Measurements from ENCODE around the gene IFNA7.
"Not testable (repeated sequence)": the region's sequence is repeated elsewhere in the genome, so short reads cannot be mapped to it uniquely, and the experiment has no call there.

The IFNA7 gene

DNA sequence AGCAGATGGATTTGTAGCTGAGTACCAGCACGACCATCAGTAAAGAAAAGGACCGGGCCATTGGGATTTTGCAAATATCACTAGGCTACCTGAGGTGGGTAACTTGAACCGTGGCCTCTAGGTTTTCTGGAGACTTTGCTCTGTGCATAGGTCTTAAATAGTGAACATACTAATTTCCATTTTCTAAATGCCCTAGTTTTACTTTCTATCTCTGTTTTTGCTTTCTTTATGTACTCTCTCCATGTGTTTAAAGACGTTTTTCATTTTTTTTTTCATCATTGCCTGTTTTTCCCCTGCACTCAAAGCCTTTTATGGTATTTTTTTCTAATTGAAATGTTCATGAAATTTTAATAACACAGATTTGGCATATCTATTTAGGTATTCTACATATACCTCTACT is at the start of gene IFNA7:
TSS of gene IFNA7 (minus strand) at position 101 of the 400 bp plus-strand sequence. CDS start at position 61, 40 bp downstream.
- not testable (repeated sequence) for FAIRE-seq

DNA sequence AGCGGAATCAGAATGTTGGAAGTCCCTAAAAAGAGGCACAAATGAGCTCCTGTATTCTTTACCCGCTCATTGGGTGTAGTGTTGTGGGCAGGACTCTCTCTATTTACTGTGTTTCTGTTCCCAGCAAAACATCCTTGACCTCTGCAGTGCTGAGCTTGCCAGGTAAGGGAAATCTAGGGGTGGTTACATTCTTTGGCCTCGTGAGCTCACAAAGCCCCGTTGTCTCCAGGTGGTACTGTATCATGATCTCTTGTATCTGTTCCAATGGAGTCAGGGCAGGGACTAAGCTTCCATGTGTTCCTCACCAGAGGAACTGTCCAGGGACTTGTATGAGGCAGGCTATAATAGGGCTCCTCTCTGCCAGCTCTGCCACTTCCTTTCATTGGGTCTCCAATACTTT is 49.6 kb upstream of the IFNA7 start:
- FAIRE-seq: no peak

DNA sequence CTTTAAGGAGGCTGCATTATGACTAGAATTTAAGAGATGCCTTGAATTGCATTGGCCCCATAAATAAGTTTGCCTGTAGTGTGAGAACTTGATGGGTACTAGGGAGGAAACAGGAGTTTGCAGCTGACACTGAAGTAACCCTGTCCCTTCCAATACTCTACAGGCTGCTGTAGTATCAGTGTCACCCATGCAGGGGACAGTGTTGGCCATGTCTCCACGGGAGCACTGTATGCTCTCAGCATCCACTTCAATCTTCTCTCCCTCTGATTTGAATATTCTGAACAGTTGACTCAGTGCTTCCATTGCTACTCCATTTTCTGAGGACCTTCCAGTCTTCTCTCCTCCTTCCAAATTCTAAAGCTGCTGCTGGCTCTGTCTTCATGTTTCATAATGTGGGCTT is 49.2 kb upstream of the IFNA7 start:
- FAIRE-seq: no peak

DNA sequence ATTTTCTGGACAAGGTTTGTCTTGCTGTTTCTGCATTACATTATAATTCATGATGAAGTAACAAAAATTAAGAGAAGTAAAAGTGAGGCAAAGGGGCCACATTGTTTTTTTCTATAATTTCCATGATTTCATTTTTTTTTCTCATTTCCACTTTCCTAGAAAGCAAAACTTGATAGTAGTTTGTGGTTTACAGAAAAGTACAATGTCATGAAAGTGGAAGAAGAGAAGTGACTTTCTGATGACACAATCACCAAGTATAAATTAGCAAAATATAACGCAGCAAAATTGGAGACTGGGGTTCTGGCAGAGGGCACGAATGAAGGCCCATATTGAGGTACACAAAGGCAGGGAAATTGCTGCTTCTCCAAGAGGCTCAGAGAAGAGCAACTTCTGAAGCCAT is 42.8 kb upstream of the IFNA7 start:
- no peak for FAIRE-seq

DNA sequence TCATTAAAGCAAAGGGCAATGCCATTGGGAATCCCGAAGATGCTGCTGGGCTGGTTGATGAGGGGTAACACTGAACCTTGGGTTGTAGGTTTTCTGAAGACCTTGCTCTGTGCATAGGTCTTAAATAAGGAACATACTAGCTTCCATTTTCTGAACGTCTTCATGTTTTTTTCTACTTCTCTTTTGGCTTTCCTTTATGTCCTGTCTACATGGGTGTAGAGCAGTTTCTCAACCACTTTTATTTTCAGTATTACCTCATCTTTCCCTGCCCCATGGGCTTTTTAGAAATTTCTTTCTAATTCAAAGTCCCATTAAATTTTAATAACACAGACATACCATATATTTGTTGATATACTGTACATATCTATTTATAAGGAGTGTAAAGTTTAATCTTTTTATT is 37.9 kb upstream of the IFNA7 start, which contains the start of gene IFNA14:
TSS of gene IFNA14 (minus strand) at position 95 of the 400 bp plus-strand sequence. CDS start at position 25, 70 bp downstream.
- no peak for FAIRE-seq

DNA sequence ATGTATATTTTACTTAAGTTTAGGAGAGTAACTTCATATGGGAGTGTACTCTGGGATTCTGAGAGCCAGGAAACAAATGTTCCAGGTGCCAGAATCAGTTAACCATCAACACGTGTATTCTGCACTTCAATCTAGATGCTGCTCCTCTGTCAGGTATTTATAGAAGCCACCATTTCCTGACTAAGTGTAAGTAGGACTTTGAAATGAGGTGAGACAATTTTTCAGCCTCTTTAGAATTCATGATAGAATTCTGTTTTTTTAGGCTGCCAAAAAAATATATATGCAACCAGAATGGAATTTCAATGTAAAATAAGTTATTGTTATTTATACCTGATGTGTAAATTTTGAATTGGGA is 34.3 kb upstream of the IFNA7 start:
- not testable (repeated sequence) for FAIRE-seq

DNA sequence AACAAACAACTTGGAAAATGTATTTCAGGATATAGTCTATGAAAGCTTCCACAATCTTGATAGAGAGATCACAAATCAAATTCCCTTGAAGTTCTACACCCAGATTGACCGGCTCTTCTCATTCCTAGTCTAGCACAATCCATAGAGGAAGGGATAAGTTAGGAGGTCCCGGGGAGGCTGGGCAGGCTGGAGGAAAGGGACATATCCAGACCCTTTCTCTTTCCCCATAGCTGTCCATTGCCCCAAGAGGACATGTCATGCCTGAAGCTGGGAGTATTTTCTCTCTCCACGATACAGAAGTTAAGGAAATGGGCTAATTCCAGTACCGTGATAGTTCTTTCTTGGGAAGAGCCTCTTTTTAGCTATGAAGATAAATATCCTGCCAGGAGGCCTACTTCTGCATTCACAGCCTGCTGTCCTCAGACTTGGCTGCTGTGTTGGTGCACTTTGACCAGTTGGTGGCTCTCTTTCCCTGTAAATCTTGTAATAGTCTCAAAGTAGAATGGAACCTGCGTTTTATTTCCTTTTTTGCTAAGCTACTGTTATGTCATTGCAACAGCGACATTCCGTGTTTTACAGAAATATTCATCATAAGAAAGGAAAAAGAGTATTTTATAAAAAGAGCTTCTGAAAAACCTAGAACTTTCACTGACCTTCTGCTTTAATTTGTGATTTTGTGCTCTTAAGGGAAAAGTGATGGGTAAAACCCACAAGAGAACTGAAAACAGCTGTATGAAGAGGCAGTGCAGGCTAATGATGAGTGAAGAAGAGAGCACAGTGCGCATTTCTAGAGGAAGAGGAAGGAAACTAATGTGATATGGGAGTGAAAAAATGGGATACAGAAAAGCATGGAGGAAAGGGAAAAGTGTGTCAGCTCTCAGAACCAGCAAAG is 33.7 kb upstream of the IFNA7 start:
- not testable (repeated sequence) for FAIRE-seq

DNA sequence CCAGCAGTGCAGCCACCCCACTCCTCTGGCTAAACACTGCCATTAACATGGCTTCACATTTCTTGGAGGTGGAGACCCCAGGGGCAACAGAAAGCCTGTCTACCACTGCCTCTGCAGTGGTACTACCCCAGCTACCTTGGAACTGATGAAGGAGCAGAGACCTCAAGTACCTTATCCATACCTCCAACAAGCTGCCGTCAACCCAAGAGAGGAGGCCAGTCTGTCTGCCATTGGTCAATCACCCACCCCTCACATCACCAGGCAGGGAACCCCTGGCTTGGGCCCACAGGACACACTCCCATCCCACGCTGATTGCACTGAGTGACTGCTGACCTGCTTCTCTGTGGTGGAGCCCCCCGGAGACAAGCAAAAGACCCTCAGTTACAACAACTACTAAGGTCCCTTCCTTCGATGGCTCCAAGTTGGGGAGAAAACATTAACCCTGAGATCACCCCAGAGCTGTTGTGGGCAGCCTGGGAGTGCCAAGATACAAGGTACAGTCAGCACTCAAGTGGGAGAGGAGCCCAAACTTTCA is 32.2 kb upstream of the IFNA7 start:
- FAIRE-seq: no peak

DNA sequence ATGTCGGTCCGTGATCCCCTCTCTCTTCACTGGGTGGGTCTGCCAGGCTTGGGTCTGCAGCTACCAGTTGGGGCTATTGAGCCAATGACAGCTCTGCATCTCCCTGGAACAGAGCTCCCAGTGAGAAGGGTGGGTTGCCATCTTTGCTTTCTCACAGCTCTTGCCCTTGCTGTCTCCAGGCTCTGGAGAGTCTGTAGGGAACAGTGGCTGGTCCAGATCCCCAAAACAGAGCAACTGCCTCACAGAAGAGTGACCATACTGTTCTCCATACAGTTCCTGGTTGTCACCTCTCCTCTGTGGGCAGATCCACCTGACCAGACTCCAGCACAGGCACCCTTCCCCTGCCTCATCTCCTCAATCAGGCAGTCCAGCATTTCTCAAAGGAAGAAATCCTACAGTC is 31.3 kb upstream of the IFNA7 start:
- FAIRE-seq: no peak

DNA sequence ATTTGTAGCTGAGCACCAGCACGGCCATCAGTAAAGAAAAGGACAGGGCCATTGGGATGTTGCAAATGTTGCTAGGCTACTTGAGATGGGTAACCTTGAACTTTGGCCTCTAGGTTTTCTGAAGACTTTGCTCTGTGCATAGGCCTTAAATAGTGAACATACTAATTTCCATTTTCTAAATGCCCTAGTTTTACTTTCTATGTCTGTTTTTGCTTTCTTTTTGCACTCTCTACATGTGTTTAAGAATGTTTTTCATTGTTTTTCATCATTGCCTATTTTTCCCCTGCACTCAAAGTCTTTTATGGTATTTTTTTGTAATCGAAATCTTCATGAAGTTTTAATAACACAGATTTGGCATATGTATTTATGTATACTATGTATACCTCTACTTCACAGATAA is 26.1 kb upstream of the IFNA7 start, which contains the start of gene IFNA17:
TSS of gene IFNA17 (minus strand) at position 101 of the 400 bp plus-strand sequence. CDS start at position 52, 49 bp downstream.
- no peak for FAIRE-seq

DNA sequence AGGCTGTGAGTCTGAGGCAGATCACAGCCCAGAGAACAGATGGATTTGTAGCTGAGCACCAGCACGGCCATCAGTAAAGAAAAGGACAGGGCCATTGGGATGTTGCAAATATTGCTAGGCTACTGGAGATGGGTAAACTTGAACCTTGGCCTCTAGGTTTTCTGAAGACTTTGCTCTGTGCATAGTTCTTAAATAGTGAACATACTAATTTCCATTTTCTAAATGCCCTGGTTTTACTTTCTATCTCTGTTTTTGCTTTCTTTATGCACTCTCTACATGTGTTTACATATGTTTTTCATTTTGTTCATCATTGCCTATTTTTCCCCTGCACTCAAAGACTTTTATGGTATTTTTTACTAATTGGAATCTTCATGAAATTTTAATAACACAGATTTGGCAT is 15.2 kb upstream of the IFNA7 start, which contains the start of gene IFNA16:
TSS of gene IFNA16 (minus strand) at position 101 of the 400 bp plus-strand sequence. CDS start at position 95, 6 bp downstream.
- FAIRE-seq: not testable (repeated sequence)

DNA sequence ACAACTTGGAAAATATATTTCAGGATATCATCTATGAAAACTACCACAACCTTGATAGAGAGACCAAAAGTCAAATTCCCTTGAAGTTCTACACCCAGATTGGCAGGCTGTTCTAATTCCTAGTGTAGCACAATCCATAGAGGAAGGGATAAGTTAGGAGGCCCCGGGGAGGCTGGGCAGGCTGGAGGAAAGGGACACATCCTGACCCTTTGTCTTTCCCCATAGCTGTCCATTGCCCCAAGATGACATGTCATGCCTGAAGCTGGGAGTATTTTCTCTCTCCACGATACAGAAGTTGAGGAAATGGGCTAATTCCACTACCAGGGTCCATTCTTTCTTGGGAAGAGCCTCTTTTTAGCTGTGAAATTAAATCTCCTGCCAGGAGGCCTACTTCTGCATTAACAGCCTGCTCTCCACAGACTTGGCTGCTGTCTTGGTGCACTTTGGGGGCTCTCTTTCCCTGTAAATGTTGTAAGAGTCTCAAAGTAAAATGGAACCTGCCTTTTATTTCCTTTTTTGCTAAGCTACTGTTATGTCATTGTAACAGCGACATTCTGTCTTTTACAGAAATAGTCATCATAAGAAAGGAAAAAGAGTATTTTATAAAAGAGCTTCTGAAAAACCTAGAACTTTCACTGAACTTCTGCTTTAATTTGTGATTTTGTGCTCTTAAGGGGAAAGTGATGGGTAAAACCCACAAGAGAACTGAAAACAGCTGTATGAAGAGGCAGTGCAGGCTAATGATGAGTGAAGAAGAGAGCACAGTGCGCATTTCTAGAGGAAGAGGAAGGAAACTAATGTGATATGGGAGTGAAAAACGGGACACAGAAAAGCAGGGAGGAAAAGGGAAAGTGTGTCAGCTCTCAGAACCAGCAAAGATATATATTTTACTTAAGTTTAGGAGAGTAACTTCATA is 11.7 kb upstream of the IFNA7 start:
- not testable (repeated sequence) for FAIRE-seq

DNA sequence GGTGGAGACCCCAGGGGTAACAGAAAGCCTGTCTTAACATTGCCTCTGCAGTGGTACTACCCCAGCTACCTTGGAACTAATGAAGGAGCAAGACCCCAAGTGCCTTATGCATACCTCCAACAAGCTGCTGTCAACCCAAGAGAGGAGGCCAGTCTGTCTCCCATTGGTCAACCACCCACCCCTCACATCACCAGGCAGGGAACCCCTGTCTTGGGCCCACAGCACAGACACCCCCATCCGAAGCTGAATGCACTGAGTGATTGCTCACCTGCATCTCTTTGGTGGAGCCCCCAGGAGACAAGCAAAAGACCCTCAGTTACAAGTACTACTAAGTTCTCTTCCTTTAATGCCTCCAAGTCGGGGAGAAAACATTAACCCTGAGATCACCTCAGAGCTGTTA is 10.2 kb upstream of the IFNA7 start:
- not testable (repeated sequence) for FAIRE-seq

DNA sequence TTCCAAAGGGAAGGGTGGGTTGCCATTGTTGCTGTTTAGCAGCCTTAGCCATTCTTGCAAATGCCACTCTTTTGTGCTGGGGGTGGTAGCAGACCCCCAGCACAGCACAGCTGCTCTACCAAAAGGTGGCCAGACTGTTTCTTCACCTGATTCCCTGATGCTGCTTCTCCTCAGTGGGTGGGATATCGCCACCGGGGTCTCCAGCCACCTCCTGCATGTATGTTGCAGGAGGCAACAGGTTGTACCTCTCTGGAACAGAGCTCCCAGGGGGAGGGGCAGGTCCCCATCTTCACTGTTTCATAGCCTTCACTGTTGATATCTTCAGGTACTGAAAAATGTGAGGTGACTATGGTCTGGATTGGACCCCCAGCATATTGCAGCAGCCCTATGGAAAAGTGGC is 8.8 kb upstream of the IFNA7 start:
- not testable (repeated sequence) for FAIRE-seq

DNA sequence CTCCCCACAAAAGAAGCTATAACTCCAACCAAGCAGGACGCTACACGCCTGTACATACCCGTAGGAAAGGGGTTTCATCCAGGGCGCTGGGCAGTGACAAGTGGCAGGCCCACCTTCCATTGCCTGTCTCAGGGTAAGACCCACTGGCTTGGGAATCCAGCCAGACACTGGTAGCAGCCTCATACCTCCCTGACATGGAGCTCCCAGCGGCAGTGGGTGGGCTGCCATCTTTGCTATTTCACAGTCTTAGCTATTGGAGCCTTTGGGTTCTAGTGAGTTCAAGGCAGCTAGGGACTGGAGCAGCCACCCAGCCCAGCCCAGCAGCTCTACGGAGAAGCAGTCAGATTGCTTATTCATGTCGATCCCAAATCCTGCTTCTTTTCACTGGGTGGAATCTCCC is 8.3 kb upstream of the IFNA7 start:
- no peak for FAIRE-seq

DNA sequence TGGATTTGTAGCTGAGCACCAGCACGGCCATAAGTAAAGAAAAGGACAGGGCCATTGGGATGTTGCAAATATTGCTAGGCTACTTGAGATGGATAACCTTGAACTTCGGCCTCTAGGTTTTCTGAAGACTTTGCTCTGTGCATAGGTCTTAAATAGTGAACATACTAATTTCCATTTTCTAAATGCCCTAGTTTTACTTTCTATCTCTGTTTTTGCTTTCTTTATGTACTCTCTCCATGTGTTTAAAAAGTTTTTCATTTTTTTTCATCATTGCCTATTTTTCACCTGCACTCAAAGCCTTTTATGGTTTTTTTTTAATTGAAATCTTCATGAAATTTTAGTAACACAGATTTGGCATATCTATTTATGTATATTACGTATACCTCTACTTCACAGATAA is 5.0 kb upstream of the IFNA7 start, which contains the start of gene IFNA10:
TSS of gene IFNA10 (minus strand) at position 101 of the 400 bp plus-strand sequence. CDS start at position 55, 46 bp downstream.
- FAIRE-seq: not testable (repeated sequence)

DNA sequence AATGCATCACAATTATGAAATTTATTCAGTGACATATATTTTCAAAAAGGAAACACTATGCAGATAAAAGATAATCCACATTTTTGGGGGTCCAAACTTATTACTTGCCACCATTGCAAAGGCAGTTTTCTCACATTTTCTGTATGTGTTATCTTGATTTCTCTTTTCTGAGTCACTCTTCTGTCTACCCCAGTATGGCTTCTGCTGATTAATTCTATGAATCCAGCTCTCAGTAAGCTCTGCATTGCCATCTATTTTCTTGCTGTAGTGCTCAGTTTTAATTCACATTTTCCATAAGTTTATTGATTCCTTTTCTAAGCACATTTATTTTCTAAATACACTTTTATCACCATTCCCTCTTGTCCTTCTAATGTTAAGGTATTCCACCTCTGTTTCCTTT is 3.2 kb upstream of the IFNA7 start:
- no peak for FAIRE-seq

DNA sequence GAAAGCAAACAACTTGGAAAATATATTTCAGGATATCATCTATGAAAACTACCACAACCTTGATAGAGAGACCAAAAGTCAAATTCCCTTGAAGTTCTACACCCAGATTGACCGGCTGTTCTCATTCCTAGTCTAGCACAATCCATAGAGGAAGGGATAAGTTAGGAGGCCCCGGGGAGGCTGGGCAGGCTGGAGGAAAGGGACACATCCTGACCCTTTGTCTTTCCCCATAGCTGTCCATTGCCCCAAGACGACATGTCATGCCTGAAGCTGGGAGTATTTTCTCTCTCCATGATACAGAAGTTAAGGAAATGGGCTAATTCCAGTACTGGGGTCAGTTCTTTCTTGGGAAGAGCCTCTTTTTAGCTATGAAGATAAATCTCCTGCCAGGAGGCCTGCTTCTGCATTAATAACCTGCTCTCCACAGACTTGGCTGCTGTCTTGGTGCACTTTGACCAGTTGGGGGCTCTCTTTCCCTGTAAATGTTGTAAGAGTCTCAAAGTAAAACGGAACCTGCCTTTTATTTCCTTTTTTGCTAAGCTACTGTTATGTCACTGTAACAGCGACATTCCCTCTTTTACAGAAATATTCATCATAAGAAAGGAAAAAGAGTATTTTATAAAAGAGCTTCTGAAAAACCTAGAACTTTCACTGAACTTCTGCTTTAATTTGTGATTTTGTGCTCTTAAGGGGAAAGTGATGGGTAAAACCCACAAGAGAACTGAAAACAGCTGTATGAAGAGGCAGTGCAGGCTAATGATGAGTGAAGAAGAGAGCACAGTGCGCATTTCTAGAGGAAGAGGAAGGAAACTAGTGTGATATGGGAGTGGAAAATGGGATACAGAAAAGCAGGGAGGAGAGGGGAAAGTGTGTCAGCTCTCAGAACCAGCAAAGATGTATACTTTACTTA is 6.9 kb downstream of the IFNA7 start:
- peak; percentile 23 for FAIRE-seq

DNA sequence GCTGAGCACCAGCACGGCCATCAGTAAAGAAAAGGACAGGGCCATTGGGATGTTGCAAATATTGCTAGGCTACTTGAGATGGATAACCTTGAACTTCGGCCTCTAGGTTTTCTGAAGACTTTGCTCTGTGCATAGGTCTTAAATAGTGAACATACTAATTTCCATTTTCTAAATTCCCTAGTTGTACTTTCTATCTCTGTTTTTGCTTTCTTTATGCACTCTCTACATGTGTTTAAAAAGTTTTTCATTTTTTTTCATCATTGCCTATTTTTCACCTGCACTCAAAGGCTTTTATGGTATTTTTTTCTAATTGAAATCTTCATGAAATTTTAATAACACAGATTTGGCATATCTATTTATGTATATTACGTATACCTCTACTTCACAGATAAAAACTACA is 14.5 kb downstream of the IFNA7 start, which contains the start of gene IFNA4:
TSS of gene IFNA4 (minus strand) at position 101 of the 400 bp plus-strand sequence. CDS start at position 45, 56 bp downstream.
- not testable (repeated sequence) for FAIRE-seq

DNA sequence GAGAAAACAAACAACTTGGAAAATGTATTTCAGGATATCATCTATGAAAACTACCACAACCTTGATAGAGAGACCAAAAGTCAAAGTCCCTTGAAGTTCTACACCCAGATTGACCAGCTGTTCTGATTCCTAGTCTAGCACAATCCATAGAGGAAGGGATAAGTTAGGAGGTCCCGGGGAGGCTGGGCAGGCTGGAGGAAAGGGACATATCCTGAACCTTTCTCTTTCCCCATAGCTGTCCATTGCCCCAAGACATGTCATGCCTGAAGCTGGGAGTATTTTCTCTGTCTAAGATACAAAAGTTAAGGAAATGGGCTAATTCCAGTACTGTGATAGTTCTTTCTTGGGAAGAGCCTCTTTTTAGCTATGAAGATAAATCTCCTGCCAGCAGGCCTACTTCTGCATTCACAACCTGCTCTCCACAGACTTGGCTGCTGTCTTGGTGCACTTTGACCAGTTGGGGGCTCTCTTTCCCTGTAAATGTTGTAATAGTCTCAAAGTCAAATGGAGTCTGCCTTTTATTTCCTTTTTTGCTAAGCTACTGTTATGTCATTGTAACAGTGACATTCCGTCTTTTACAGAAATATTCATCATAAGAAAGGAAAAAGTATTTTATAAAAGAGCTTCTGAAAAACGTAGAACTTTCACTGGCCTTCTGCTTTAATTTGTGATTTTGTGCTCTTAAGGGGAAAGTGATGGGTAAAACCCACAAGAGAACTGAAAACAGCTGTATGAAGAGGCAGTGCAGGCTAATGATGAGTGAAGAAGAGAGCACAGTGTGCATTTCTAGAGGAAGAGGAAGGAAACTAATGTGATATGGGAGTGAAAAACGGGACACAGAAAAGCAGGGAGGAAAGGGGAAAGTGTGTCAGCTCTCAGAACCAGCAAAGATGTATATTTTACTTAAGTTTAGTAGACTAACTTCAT is 18.9 kb downstream of the IFNA7 start:
- FAIRE-seq: not testable (repeated sequence)
